Measurements from ENCODE around the gene CACNB1.

CACNB1 gene

GRCh38 chr17:39209317-39210092, 12.0 kb upstream of the CACNB1 start:
- H3K27ac ChIP-seq, result peak overlapping the region; percentile 69

GRCh38 chr17:39208893-39209292, 11.4 kb upstream of the CACNB1 start:
- peak overlapping the region; percentile 69 for H3K27ac ChIP-seq
- TF ChIP-seq ZFX (IDR thresholded peaks at IDR 0.05) (no peak), CTCF (conservative IDR thresholded peaks at IDR 0.05) (no peak)

More at GRCh38 chr17:39209317-39210092, 12.0 kb upstream of the CACNB1 start:
- TF ChIP-seq ZFX (IDR thresholded peaks at IDR 0.05) (no peak), CTCF (conservative IDR thresholded peaks at IDR 0.05) (no peak)

- TF ChIP-seq CTCF (conservative IDR thresholded peaks at IDR 0.05) (no peak), ZFX (IDR thresholded peaks at IDR 0.05) (no peak)
- peak overlapping the region; percentile 69 for H3K27ac ChIP-seq
Measured at GRCh38 chr17:39208136-39208535, 10.7 kb upstream of the CACNB1 start.

GRCh38 chr17:39205112-39205526, 7.7 kb upstream of the CACNB1 start:
- H3K27ac ChIP-seq, result no peak overlapping the region
- TF ChIP-seq CTCF (conservative IDR thresholded peaks at IDR 0.05) (no peak), ZFX (IDR thresholded peaks at IDR 0.05) (no peak)

GRCh38 chr17:39204245-39204644, 6.8 kb upstream of the CACNB1 start:
- TF ChIP-seq ZFX (IDR thresholded peaks at IDR 0.05) (no peak), CTCF (conservative IDR thresholded peaks at IDR 0.05) (no peak)
- no peak overlapping the region for H3K27ac ChIP-seq

- H3K27ac ChIP-seq, result peak overlapping the region; percentile 89
- TF ChIP-seq CTCF (conservative IDR thresholded peaks at IDR 0.05), result no peak
- TF ChIP-seq ZFX (IDR thresholded peaks at IDR 0.05), result no peak
Measured at GRCh38 chr17:39200957-39201510, 3.6 kb upstream of the CACNB1 start.

GRCh38 chr17:39200070-39200879, 2.8 kb upstream of the CACNB1 start, which contains the start of gene RPL19:
Gene RPL19, plus strand, starts transcription at chr17:39200283. Its CDS starts 62 bp downstream, at chr17:39200345.
- TF ChIP-seq CTCF (conservative IDR thresholded peaks at IDR 0.05), result no peak
- peak; percentile 95 for TF ChIP-seq ZFX (IDR thresholded peaks at IDR 0.05)
- H3K27ac ChIP-seq, result peak within 1 kb of the TSS; percentile 89
